Measurements from ENCODE around the gene DDX47.
"Not testable (repeated sequence)": the region's sequence is repeated elsewhere in the genome, so short reads cannot be mapped to it uniquely, and the experiment has no call there.

DDX47 gene

GRCh38 chr12:12822886-12823285 lies 9.7 kb downstream of the DDX47 start:
- no peak for DNase-seq (ENCODE audit: low spot score)

DNA sequence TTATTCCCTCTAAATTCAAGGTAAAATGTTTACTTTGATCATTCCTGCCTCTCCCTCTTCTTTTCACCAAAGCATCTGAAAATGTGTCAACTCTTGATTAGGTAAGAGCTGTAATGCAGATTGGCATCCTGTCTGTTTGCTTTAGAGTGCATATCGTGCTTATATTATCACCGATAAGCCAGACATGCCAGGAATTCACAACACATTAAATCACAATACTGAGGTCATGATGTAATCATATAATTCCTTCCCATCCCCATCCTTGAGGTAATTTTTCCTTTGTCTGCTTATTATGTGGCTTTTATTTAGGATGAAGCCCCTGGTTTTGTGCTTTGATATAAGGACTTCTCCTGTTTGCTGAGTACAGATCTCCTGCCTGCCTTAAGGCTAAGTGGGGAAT lies 10.2 kb downstream of the DDX47 start:
- DNase-seq (ENCODE audit: low spot score): peak; percentile 48

DNA sequence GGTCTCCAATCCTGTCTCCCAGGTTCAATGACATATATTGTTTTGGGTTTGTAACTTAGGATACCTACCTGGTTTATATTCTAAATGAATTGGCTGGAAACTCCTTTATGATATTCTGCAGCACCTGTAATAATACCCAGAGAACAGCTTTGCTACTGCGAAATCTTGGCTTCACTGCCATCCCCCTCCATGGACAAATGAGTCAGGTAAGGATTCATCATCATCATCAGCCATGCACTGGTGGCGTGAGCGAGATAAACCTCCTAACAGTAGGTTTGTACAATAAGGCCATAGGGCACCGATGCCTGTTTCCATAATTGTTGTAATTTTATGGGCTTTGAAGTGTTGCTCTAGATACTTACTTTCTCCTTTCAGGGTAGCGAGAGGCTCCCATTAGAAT lies 10.7 kb downstream of the DDX47 start:
- no peak for DNase-seq (ENCODE audit: low spot score)

DNA sequence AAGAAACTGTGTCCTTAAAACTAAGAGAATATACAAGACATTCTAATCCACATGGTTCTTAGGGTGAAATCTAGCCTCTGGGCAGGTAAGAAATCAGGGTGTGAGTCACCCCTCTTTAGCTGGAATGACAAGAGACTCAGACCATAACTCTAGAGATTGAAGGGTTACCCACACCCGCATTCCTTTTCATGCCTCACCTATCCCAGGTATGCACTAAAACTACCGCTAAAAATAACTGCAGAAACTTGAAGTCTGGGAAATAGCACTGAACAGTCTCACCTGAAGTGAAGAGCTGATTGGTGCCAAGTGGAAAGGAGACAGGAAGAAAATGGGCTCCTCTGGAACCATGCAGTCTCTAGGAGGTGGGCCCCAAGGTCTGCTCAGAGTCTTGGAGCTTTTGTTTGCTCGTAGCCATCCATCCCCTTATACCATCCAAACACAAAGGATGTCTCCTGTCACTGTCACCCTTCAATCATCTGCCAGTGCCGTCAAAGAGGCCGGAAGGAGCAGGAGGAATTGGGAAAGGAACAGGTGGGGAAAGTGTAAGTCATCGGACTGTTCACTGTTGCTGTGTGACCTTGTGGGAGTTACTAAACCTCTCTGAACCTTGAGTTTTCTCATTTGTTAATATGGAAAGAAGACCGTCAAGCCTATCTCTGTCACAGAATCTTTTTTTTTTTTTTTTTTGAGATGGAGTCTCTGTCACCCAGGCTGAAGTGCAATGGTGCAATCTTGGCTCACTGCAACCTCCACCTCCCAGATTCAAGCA lies 22.4 kb downstream of the DDX47 start:
- peak; percentile 28 for DNase-seq (ENCODE audit: low spot score)

DNA sequence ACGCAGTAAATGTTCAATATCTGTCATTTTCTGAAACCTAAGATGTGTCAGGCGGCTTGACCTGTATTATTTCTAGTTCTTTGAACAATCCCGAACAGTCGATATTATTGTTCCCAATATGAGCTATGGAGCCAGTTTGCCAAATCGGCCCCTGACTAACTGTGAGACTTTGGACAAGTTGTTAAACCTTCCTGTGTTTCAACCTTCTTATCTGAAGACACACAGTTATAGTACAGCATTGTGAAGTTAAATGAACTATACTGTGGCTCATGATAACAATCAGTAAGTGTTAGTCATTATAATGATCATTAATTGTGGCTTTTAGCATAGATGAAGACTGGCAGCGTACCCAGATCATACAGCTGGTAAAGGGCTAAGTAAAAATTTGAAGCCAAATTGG lies 23.4 kb downstream of the DDX47 start:
- no peak for DNase-seq (ENCODE audit: low spot score)

DNA sequence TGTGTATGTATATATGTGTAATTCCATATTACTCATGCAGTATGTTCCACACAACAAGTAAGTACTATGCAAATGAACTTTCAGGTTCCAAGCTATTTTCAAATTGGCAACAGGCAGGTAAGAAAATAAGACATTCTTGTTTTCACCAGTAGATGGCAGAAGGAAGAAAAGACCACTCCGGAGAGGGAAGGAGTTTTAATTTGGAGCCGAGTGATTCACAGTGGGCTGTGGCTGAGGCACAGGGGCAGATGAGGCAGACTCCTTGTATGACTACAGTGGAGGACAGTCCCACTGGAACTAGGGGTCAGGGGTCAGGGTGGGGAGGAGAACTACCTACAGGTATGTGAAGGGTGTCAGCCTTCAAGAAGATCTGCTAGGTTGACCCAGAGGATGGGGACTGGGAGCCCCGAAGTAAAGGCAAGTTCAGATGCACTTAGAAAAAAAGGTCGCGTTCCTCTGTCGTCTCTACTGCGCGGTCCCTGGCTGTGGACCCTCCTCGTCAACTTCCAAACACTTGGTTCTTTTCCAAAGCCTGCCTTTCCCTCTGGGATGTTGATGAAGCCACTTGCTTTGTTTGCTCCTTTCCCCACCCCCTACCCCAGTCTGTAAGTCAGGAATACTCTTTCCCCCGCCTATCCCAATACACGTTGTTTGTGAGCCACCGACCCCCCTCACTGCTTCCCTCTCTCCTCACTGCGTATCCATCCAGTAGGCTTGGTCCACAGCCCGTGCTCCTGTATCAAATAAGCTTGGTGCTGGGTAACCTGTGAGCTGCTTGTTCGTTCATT lies 24.1 kb downstream of the DDX47 start:
- peak; percentile 80 for DNase-seq (ENCODE audit: low spot score)

GRCh38 chr12:12837813-12838153 lies 24.6 kb downstream of the DDX47 start:
- no peak for DNase-seq (ENCODE audit: low spot score)

- no peak for DNase-seq (ENCODE audit: low spot score)
These were observed 25.9 kb downstream of the DDX47 start for GRCh38 chr12:12839003-12839395.

- DNase-seq (ENCODE audit: low spot score): not testable (repeated sequence)
These were observed 26.3 kb downstream of the DDX47 start for GRCh38 chr12:12839439-12839838.

DNA sequence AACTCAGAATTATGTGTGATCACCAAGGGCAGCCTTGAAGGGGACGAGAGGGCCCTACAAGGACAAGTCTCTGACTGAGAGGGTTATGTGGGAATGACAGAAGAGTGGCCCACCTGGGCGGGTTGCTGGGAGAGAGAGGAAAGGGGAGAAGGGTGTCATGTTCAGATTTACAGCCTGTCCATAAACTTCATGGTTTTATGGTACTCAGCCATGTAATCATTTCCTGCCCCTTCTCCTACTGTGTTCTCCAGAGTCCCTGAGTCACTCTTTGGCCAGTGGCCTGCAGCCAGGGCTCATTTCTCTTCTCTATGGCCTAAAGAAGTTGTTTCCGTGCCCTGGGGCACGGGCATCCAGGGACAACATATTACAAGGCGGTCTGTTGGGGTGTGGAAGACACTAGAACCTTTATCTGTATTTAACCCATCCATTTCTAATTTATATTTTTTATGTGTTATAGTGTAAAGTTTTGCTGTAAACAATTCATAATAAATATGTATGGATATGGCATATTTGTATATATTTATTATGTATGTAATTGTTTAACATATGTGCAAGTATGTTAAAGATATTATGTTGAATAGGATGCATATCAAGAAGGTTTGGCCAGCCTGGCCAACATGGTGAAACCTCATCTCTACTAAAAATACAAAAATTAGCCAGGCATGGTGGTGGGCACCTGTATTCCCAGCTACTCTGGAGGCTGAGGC lies 26.9 kb downstream of the DDX47 start:
- DNase-seq (ENCODE audit: low spot score): peak; percentile 93

DNA sequence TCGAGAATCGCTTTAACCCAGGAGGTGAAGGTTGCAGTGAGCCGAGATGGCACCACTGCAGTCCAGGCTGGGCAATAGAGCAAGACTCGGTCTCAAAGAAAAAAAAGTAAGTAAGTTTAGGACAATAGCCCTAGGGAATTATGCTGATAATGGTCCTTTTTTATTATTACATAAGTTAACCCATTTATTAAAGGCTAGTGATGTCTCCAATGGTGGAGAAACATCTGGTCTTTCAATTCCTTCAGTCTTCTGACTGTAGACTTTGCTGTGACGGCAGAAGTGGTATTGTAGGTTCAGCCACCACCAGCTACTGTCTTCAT lies 27.4 kb downstream of the DDX47 start:
- DNase-seq (ENCODE audit: low spot score): no peak

GRCh38 chr12:12841428-12841827 lies 28.3 kb downstream of the DDX47 start:
- not testable (repeated sequence) for DNase-seq (ENCODE audit: low spot score)

DNA sequence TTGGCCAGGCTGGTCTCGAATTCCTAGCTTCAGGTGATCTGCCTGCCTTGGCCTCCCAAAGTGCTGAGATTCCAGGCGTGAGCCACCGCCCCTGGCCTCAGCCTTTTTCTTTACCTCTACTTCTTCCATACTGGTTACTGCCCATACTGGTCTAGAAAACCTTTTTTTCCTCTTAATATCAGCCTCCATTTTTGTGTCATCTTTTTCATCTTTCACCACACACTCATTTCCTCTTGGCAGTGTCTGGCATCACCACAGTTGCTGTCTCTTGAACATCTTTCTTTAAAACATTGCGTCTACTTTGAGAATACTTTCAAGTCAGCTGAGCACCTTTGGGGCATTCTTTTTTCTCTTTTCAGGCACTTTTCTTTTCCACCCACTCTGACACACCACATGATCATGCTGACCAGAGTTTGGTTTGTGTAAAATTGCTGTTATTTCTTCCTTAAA lies 32.7 kb downstream of the DDX47 start:
- DNase-seq (ENCODE audit: low spot score): no peak

DNA sequence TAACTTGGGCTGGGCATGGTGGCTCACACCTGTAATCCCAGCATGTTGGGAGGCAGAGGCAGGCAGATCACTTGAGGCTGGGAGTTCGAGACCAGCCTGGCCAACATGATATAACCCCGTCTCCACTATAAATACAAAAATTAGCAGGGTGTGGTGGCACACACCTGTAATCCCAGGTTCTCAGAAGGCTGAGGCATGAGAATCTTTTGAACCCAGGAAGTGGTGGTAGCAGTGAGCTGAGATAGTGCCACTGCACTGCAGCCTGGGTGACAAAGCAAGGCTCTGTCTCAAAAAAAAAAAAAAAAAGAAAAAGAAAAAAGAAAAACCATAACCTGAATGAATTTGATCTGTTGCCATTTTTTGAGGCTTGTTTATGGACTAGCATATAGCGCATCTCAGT lies 33.6 kb downstream of the DDX47 start:
- DNase-seq (ENCODE audit: low spot score): not testable (repeated sequence)

DNA sequence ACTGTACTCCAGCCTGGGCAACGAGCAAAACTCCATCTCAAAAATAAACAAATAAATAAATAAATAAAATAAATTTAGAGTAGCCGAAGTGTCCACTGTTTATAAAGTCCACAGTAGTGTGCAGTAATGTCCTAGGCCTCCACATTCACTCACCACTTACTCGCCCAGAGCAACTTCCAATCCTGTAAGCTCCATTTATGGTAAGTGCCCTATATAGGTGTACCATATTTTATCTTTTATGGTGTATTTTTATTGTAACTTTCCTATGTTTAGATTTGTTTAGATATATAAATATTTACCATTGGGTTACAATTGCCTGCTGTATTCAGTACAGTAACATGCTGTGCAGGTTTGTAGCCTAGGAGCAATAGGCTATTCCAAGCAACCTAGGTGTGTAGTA lies 40.3 kb downstream of the DDX47 start:
- no peak for DNase-seq (ENCODE audit: low spot score)

GRCh38 chr12:12859690-12860089 lies 46.5 kb downstream of the DDX47 start:
- no peak for DNase-seq (ENCODE audit: low spot score)

GRCh38 chr12:12864243-12864642 lies 51.1 kb downstream of the DDX47 start:
- no peak for DNase-seq (ENCODE audit: low spot score)

- no peak for DNase-seq (ENCODE audit: low spot score)
These were observed 55.5 kb downstream of the DDX47 start for GRCh38 chr12:12868477-12869235.

GRCh38 chr12:12870465-12870864 lies 57.3 kb downstream of the DDX47 start:
- DNase-seq (ENCODE audit: low spot score): peak; percentile 82

GRCh38 chr12:12871587-12872138 lies 58.5 kb downstream of the DDX47 start:
- DNase-seq (ENCODE audit: low spot score): no peak

GRCh38 chr12:12872139-12872933 lies 59.2 kb downstream of the DDX47 start:
- peak; percentile 24 for DNase-seq (ENCODE audit: low spot score)

Data from AG08395 (cell line).